ENCODE results near the gene SFMBT1.

Gene SFMBT1

GRCh38 chr3:53083949-53084309 is 38.1 kb upstream of the SFMBT1 start:
- no peak for DNase-seq (ENCODE audit: low spot score)
- TF ChIP-seq, protein P1, sequence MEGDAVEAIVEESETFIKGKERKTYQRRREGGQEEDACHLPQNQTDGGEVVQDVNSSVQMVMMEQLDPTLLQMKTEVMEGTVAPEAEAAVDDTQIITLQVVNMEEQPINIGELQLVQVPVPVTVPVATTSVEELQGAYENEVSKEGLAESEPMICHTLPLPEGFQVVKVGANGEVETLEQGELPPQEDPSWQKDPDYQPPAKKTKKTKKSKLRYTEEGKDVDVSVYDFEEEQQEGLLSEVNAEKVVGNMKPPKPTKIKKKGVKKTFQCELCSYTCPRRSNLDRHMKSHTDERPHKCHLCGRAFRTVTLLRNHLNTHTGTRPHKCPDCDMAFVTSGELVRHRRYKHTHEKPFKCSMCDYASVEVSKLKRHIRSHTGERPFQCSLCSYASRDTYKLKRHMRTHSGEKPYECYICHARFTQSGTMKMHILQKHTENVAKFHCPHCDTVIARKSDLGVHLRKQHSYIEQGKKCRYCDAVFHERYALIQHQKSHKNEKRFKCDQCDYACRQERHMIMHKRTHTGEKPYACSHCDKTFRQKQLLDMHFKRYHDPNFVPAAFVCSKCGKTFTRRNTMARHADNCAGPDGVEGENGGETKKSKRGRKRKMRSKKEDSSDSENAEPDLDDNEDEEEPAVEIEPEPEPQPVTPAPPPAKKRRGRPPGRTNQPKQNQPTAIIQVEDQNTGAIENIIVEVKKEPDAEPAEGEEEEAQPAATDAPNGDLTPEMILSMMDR (IDR thresholded peaks at IDR 0.05; ENCODE audit: extremely low read depth, missing control alignments): no peak

DNA sequence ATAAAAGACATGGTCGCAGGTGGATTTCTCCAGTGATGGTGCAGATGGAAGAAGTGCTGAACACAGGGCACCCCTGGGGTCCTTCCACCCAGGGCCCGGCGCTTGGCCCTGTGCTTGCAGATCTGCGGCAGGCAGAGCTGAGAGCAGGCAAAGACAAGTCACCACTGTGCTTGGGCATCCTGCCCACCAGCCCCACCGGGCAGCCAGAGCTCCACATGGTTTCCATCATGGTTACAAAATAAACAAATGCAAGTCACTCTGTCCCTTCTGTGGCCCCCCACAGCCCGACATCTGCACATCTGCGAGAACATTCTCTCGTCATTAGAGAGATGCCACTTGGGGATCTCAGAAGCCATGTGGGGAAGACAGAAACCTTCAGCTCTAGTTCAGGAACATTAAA is 37.6 kb upstream of the SFMBT1 start:
- TF ChIP-seq, protein P1 (IDR thresholded peaks at IDR 0.05; ENCODE audit: extremely low read depth, missing control alignments): no peak
- DNase-seq (ENCODE audit: low spot score): no peak

GRCh38 chr3:53082736-53083135 is 36.9 kb upstream of the SFMBT1 start:
- DNase-seq (ENCODE audit: low spot score): no peak
- TF ChIP-seq, protein P1 (IDR thresholded peaks at IDR 0.05; ENCODE audit: extremely low read depth, missing control alignments): no peak

DNA sequence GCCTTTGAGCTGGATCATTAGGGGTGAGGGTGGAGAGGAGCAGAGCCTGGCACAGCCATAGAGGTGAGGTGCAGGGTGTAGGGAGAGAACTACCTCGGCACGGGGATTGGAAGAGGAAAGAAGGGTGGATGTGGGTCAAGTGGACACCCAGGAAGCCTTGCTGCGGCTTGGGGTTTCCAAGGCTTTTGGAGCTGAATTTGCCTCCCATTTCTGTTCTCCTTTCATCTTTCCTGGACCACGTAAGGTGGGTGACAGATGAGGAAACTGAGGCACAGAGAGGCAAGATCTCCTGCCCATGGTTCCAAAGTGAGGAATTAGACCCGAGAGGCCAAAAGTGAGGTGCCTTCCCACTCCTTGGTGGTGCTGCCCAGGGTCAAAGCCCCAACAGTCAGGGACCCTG is 35.4 kb upstream of the SFMBT1 start:
- no peak for DNase-seq (ENCODE audit: low spot score)
- TF ChIP-seq, protein P1 (IDR thresholded peaks at IDR 0.05; ENCODE audit: extremely low read depth, missing control alignments): no peak

DNA sequence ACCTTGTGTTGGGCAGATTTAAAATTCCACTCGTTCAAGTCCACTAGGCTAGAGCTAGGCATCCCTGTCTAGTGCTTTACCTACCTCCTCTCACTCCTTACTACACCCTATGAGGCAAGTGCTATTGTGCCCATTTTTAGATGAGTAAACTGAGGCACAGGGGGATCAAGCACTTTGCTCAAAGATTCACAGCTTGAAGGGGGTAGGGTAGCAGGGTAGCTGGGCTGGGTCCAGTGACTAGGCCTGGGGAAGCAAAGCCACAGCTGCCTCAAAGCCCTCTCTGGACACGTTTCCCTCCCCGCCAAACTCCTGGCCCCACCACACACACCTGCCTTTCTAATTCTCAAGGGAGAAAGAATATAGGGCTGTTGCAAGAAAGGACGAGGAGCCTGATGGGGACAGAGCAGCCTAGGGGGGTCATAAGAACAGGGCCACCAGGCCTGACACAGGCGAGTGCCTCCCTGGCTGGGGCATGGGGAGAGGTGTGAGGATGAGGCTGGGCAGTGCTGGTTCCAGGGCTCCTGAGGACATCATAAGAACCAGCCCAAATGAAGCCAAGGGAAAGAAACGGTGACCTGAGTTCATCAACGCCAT is 34.8 kb upstream of the SFMBT1 start:
- TF ChIP-seq, protein P1 (IDR thresholded peaks at IDR 0.05; ENCODE audit: extremely low read depth, missing control alignments): no peak
- DNase-seq (ENCODE audit: low spot score): no peak

GRCh38 chr3:53079791-53080555 is 34.1 kb upstream of the SFMBT1 start:
- DNase-seq (ENCODE audit: low spot score): no peak
- TF ChIP-seq, protein P1 (IDR thresholded peaks at IDR 0.05; ENCODE audit: extremely low read depth, missing control alignments): no peak

GRCh38 chr3:53079147-53079546 is 33.3 kb upstream of the SFMBT1 start:
- no peak for DNase-seq (ENCODE audit: low spot score)

More at GRCh38 chr3:53079147-53079546, 33.3 kb upstream of the SFMBT1 start:
- TF ChIP-seq, protein P1 (IDR thresholded peaks at IDR 0.05; ENCODE audit: extremely low read depth, missing control alignments): no peak
